ENCODE measurements around the gene ACKR1. TPM values are rescaled to one million over a fixed set of nuclear protein-coding genes. Genes with fewer than 3 reads are reported as not detected.

Gene ACKR1, protein sequence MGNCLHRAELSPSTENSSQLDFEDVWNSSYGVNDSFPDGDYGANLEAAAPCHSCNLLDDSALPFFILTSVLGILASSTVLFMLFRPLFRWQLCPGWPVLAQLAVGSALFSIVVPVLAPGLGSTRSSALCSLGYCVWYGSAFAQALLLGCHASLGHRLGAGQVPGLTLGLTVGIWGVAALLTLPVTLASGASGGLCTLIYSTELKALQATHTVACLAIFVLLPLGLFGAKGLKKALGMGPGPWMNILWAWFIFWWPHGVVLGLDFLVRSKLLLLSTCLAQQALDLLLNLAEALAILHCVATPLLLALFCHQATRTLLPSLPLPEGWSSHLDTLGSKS
- total RNA-seq: not detected

DNA sequence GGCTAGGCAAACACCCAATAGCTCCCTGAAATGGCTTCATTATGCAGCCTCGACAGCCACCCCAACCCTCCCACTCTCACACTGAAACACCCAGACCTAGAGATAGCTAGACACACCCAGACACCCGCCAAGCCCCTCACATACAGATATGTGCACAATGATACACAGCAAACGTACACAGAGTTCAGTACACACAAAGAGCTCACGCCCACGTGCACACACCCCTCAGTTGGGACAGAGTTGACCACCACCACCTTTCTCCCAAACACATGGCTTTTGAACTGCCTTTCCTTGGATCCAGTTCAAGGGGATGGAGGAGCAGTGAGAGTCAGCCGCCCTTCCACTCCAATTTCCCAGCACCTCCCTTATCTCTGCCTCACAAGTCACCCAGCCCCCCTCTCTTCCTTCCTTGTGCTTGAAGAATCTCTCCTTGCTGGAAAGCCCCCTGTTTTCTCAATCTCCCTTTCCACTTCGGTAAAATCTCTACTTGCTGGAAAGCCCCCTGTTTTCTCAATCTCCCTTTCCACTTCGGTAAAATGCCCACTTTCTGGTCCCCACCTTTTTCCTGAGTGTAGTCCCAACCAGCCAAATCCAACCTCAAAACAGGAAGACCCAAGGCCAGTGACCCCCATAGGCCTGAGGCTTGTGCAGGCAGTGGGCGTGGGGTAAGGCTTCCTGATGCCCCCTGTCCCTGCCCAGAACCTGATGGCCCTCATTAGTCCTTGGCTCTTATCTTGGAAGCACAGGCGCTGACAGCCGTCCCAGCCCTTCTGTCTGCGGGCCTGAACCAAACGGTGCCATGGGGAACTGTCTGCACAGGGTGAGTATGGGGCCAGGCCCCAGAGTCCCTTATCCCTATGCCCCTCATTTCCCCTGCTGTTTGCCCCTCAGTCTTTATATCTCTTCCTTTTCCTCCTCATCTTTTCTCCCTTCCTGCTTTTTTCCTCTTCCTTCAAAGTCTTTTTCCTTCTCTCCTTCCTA lies at the start of gene ACKR1:
ACKR1 (plus strand) TSS at position 715 of the 981 bp plus-strand sequence; CDS start at position 800, 85 bp downstream.
- no peak for DNase-seq
- peaks cover 29% of the 10 kb centered on the region for H3K4me1 Mint-ChIP-seq (ENCODE audit: low read depth)
- CTCF ChIA-PET: no interaction called here
- H3K9me3 Mint-ChIP-seq: no peaks in the 10 kb centered on the region
- peaks cover 72% of the 10 kb centered on the region for H3K27me3 Mint-ChIP-seq (ENCODE audit: low read depth)
- H3K4me3 Mint-ChIP-seq: no peak within 1 kb of the TSS
- H3K27ac Mint-ChIP-seq: no peak within 1 kb of the TSS
- no peaks in the 10 kb centered on the region for H3K36me3 Mint-ChIP-seq (ENCODE audit: low read depth)
- intact Hi-C loops (cut with micrococcal nuclease): no loop called here

DNA sequence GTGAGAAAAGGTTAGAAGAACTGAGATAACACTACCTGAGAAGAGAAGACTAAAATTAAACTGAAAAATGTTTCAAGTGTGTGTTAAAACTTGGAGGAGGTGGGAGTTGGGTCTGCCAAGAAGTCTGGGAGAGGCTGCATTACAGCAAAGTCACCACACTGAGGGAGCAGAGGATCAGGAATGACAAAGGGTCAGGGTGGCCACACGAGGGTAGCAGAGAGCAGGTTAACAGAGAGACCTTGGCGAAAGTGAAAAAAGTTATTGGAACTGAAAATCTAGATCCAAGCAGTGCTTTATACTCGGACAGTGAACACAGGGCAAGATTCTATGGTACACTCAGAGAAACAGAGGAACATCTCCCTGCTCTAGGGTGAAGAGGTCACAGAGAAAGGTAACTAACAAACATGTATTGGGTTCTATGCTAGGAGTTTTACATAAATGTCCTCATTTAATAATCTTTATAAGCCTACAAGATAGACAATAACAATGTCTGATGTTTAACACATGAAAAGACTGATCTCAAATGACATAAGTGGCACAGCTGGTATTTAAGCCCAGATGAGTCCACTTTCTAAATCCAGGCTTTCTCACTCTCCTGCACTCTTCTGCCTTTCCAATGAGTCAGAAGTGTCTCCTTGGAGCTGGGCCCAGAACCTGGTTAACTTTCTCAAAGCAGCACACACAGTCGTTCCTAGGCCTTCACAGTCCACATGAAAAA lies 43.5 kb upstream of the ACKR1 start:
- Mint-ChIP-seq H3K27ac (no peak overlapping the region), H3K27me3 (ENCODE audit: low read depth) (peaks cover 43% of the 10 kb centered on the region), H3K4me1 (ENCODE audit: low read depth) (no peaks in the 10 kb centered on the region), H3K36me3 (ENCODE audit: low read depth) (no peaks in the 10 kb centered on the region), H3K4me3 (no peak overlapping the region), H3K9me3 (no peaks in the 10 kb centered on the region)
- intact Hi-C loops (cut with micrococcal nuclease): loop anchor here (1.0 kb wide), 4 partner anchors 29 to 730 kb away; no protein-coding TSS in a partner anchor
- CTCF ChIA-PET: interaction anchor here (0.6 to 7.6 kb wide), 9 partner anchors 11 to 59 kb away, joined by 3 to 150 read pairs (median 5); no protein-coding TSS in a partner anchor
- DNase-seq: peak; percentile 80

DNA sequence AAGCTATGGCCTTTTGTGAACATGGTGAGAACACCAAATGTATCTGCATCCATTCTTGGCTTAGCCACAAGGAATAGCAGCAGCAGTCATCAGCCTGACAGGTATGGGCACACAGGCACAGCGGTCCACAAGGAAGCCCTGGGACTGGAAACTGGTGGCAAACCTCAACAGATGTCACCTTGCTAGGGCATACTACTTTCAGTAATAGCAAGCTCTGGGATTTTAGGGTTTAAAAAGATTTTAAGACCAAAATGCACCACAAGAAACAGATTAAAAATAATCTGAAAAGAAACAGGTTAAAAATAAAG lies 43.0 kb upstream of the ACKR1 start:
- CTCF ChIA-PET: interaction anchor here (0.6 to 7.6 kb wide), 8 partner anchors 10 to 59 kb away, joined by 3 to 150 read pairs (median 6); no protein-coding TSS in a partner anchor
- Mint-ChIP-seq H3K9me3 (no peaks in the 10 kb centered on the region), H3K4me3 (no peak overlapping the region), H3K36me3 (ENCODE audit: low read depth) (no peaks in the 10 kb centered on the region), H3K27ac (no peak overlapping the region), H3K4me1 (ENCODE audit: low read depth) (no peaks in the 10 kb centered on the region), H3K27me3 (ENCODE audit: low read depth) (peaks cover 46% of the 10 kb centered on the region)
- DNase-seq: no peak
- intact Hi-C loops (cut with micrococcal nuclease): loop anchor here (1.0 kb wide), 4 partner anchors 29 to 730 kb away; no protein-coding TSS in a partner anchor

DNA sequence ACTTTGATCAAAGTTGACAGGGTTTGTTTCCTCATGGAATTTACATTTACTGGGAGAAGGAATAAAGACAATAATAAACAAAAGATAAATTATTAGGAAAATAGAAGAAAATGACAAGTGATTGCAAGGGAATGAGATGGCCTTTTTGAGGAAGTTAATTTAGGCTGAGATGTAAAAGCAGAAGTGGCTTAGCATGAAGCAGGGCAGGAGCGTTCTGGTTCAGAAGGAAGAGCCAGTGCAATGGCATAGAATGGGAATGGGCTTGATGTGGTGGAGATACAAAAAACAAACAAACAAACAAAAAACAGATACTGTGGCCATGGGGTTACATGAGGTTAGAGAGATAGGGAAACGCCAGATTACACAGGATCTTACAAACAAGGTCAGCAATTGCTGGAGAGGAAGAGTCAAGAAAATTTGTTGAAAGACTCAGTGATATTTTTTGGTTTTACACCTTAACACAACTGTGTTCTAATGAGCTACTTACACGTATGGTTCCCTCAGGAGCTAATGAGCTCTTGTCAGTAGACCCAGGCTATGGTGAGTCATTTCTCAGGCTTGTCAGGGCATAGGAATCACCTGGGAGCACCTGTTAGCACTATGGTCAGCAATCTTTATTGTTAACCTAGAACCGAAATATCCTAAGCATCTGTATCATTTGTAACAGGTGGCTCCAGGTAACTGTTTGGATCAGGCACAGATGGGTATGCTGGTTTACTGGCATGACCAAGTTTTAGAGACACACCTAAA lies 42.0 kb upstream of the ACKR1 start:
- no peaks in the 10 kb centered on the region for H3K36me3 Mint-ChIP-seq (ENCODE audit: low read depth)
- H3K4me1 Mint-ChIP-seq (ENCODE audit: low read depth): no peaks in the 10 kb centered on the region
- no peak overlapping the region for H3K4me3 Mint-ChIP-seq
- no peaks in the 10 kb centered on the region for H3K9me3 Mint-ChIP-seq
- CTCF ChIA-PET: interaction anchor here (3.6 to 7.6 kb wide), 3 partner anchors 30 to 50 kb away, joined by 23 to 150 read pairs (median 35); no protein-coding TSS in a partner anchor
- H3K27ac Mint-ChIP-seq: no peak overlapping the region
- no peak for DNase-seq
- H3K27me3 Mint-ChIP-seq (ENCODE audit: low read depth): peaks cover 43% of the 10 kb centered on the region
- intact Hi-C loops (cut with micrococcal nuclease): no loop called here

DNA sequence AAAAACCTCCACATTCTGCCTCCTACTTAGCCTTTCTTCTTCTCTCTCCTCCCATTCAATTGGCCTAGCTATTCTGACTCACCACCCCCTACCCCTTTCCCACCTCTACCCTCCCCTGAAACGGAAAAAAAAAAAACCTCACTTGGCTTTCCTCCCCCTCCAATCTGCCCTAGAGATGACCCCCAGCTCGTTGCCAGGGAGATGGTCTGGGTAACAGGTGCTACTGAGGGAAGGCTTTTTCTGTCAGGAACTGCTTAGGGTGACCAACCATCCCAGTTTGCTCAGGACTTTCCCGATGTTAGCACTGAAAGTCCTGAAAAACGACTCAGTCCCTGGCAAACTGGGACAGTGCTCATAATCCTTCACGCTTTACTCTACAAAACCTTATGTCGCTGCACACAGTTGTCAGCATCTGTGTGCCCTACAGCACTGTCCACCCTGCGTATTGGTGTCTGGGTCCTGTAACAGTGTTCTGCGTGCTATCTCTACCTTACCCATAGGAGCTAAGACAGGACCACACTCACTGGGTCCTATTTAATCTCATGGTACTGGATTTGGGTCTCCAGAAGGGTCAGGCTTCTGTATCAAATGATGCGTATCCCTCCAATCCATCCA lies 41.0 kb upstream of the ACKR1 start:
- H3K4me3 Mint-ChIP-seq: no peak overlapping the region
- intact Hi-C loops (cut with micrococcal nuclease): no loop called here
- H3K9me3 Mint-ChIP-seq: no peaks in the 10 kb centered on the region
- no peak for DNase-seq
- H3K27ac Mint-ChIP-seq: no peak overlapping the region
- peaks cover 52% of the 10 kb centered on the region for H3K27me3 Mint-ChIP-seq (ENCODE audit: low read depth)
- CTCF ChIA-PET: interaction anchor here (7.6 kb wide), 1 partner anchor 49 kb away, joined by 150 read pairs; no protein-coding TSS in a partner anchor
- H3K36me3 Mint-ChIP-seq (ENCODE audit: low read depth): no peaks in the 10 kb centered on the region
- no peaks in the 10 kb centered on the region for H3K4me1 Mint-ChIP-seq (ENCODE audit: low read depth)

DNA sequence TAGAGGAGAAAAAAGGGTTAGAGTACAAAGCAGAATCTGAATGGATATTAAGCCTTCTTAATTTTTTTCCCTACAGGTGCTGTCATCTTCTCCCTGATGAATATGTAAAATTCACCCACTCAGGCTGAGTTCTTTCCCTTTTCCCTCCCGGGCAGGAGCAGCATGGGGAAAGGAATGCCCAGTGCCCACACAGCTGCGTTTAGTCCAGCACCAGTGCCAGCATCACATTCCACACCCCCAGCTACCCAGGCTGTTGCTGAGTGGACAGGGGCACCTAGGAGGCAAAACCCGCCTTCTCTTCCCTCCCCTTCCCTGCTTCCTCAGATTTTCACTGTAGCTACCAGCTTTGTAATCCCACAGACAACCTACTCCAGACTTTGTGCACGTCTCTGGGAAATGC lies 36.6 kb upstream of the ACKR1 start:
- no peaks in the 10 kb centered on the region for H3K9me3 Mint-ChIP-seq
- peaks cover 52% of the 10 kb centered on the region for H3K27me3 Mint-ChIP-seq (ENCODE audit: low read depth)

DNA sequence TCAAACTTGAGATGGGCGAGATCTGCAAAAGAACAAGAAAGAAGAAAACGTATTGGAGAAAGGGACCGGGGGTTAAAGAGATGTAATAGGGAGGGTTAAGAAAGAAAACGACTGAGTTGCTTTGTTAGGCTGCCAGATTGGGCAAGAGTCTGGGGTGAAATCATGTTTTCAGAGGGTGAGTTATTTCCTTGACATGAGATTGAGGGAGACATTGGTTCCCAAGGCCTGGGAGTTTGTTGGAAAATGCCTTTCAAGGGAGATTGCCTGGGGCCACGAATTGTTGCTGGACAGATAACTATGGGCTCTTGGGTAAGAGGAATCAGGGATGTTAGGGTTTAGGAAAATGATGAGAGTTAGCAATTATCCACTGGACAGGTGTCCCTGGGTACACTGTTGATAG lies 34.0 kb upstream of the ACKR1 start:
- Mint-ChIP-seq H3K4me3 (no peak overlapping the region), H3K4me1 (ENCODE audit: low read depth) (peaks cover 3% of the 10 kb centered on the region), H3K27ac (no peak overlapping the region), H3K36me3 (ENCODE audit: low read depth) (no peaks in the 10 kb centered on the region), H3K27me3 (ENCODE audit: low read depth) (peaks cover 58% of the 10 kb centered on the region), H3K9me3 (no peaks in the 10 kb centered on the region)
- no peak for DNase-seq
- intact Hi-C loops (cut with micrococcal nuclease): no loop called here
- CTCF ChIA-PET: no interaction called here

More for the DNA sequence above, 36.6 kb upstream of the ACKR1 start:
- Mint-ChIP-seq H3K4me3 (no peak overlapping the region), H3K36me3 (ENCODE audit: low read depth) (no peaks in the 10 kb centered on the region), H3K4me1 (ENCODE audit: low read depth) (peaks cover 3% of the 10 kb centered on the region), H3K27ac (no peak overlapping the region)
- intact Hi-C loops (cut with micrococcal nuclease): no loop called here
- CTCF ChIA-PET: interaction anchor here (0.9 kb wide), 1 partner anchor 30 kb away, joined by 3 read pairs; no protein-coding TSS in a partner anchor
- DNase-seq: no peak

DNA sequence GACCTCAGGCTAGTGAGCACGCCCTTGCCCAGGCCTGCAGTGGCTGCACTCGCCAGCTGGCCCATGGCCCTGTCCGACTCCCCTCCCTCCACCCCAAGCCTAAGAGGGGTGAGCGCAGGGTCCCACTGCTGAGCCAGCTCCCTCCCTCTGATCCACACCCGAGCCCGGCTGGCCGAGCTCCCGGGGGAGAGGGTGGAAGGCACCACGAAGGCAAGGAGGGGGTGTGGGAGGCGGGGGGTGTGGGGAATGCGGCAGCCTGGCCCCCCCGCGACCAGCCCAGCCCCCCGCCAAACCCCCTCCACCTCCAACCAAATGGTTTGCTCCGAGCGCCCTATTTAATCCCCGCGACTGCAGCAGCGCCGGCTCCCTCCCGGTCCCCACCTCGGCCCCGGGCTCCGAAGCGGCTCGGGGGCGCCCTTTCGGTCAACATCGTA lies 33.4 kb upstream of the ACKR1 start, which contains the start of gene CADM3:
CADM3 (plus strand) TSS at position 362 of the 434 bp plus-strand sequence. CDS start 151 bp downstream, outside the sequence.
- intact Hi-C loops (cut with micrococcal nuclease): no loop called here
- Mint-ChIP-seq H3K36me3 (ENCODE audit: low read depth) (no peaks in the 10 kb centered on the region), H3K27ac (no peak within 1 kb of the TSS), H3K27me3 (ENCODE audit: low read depth) (peaks cover 60% of the 10 kb centered on the region), H3K4me1 (ENCODE audit: low read depth) (peaks cover 3% of the 10 kb centered on the region), H3K4me3 (no peak within 1 kb of the TSS), H3K9me3 (no peaks in the 10 kb centered on the region)
- DNase-seq: no peak
- CTCF ChIA-PET: no interaction called here

DNA sequence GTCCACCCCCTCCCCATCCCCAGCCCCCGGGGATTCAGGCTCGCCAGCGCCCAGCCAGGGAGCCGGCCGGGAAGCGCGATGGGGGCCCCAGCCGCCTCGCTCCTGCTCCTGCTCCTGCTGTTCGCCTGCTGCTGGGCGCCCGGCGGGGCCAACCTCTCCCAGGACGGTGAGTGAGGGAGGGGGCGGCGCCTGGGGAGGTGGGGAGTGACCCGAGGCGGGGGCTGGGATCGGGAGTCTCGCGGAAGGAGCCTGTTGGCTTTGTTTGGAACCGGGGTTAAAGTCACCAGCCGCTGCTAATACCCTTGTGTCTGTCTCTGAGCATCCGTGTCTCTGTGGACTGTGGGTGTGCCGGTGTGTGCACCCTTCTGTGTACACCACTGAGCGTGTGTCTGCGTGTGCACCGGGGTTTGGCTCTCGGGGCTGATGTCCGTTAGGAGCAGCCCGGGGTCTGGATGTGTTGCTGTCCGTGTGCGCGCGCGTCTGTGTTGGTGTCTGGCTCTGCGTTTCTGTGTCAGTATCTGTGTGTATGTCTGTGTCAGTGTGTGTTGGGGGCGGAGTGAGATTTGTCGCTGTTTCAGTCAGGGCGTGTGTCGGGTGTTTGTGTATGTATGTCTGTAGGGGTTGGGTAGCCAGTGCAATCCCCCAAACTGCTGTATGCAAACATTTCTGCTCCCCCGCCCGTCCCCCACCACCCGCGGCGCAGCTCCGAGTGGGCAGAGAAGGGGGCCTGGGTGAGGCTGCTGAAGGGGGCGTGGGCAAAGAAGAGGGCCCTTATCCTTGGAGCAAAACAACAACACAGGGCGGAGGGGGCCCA lies 32.8 kb upstream of the ACKR1 start:
- CTCF ChIA-PET: interaction anchor here (0.6 to 0.7 kb wide), 2 partner anchors 10 to 42 kb away, joined by 3 to 4 read pairs; no protein-coding TSS in a partner anchor
- no peaks in the 10 kb centered on the region for H3K9me3 Mint-ChIP-seq
- no peak overlapping the region for H3K27ac Mint-ChIP-seq
- no peaks in the 10 kb centered on the region for H3K36me3 Mint-ChIP-seq (ENCODE audit: low read depth)
- peaks cover 3% of the 10 kb centered on the region for H3K4me1 Mint-ChIP-seq (ENCODE audit: low read depth)
- H3K27me3 Mint-ChIP-seq (ENCODE audit: low read depth): peaks cover 56% of the 10 kb centered on the region
- intact Hi-C loops (cut with micrococcal nuclease): no loop called here
- no peak for DNase-seq
- H3K4me3 Mint-ChIP-seq: no peak overlapping the region

DNA sequence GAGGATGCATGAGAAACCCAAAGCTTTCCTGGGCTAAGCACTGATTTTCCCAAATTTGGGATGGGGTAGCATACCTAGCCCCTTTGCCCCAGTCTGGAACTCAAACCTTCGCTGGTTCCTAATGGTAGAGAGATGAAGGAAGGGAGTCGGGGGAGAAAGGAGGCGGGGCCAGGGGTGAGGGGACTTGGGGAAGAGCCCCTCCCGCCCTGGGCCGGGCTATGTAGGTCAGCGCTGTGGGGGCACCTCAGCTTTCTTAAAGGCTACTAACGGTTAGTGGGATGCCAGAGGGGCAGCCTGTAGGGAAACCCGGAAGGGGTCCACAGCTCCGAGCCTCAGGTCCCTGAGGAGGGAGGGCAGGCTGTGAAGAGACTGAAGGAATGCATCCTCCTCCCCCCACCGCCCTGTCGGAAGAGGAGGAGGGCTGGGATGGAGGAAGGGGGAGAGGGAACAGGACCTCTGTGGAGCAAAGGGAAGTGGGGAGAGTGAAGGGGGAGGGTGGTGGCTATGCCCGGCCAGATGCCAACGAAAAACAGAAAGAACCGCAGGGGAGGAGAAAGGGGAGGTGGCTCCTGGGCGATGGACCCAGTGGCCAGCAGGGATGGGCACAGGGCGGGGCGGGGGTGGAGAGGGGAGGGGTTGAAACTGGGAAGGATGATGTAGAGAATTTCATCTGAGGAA lies 31.9 kb upstream of the ACKR1 start:
- intact Hi-C loops (cut with micrococcal nuclease): no loop called here
- H3K27ac Mint-ChIP-seq: no peak overlapping the region
- no peaks in the 10 kb centered on the region for H3K36me3 Mint-ChIP-seq (ENCODE audit: low read depth)
- DNase-seq: no peak
- peaks cover 59% of the 10 kb centered on the region for H3K27me3 Mint-ChIP-seq (ENCODE audit: low read depth)
- H3K9me3 Mint-ChIP-seq: no peaks in the 10 kb centered on the region
- no peak overlapping the region for H3K4me3 Mint-ChIP-seq
- peaks cover 3% of the 10 kb centered on the region for H3K4me1 Mint-ChIP-seq (ENCODE audit: low read depth)
- CTCF ChIA-PET: interaction anchor here (0.7 kb wide), 1 partner anchor 11 kb away, joined by 3 read pairs; no protein-coding TSS in a partner anchor
